K562 (cell line): Measurements from ENCODE around the gene ME3. TPM values are rescaled to one million over a fixed set of nuclear protein-coding genes. Genes with fewer than 3 reads are reported as not detected.

ENCODE experiments used
- ATAC-seq: fragments of 200-7000 bp; cut with Tn5 transposase; 3 replicates; pipeline ENCODE4 v1.9.1; 2020; ENCODE audit warnings: moderate library complexity
- BruUV-seq: library from RNA; stranded (reverse); fragments of 400-500 nt; replicated peaks from 2 replicates; lab custom pipeline; 2021; lab: Mats Ljungman, UMichigan
- CTCF ChIA-PET: fragments of 300-600 bp; formaldehyde crosslinking; extraction: SDS; loops from one replicate; lab custom pipeline; 2021; ENCODE audit warnings: low intra/inter-chr PET ratio; lab: Yijun Ruan, JAX
- POLR2A ChIA-PET: fragments of 300-600, 350-650 bp; sonication (Branson Sonifier 250); formaldehyde crosslinking; extraction: SDS; loops from one replicate; lab custom pipeline; 2021; ENCODE audit warnings: antibody characterized with exemption, inconsistent platforms; lab: Yijun Ruan, JAX
- DNase-seq, 4 experiments: peaks; one replicate each; pipeline versions ENCODE4 v3.0.0 to v3.0.0-alpha.2; 2011 to 2018; ENCODE audit warnings: low spot score in 3 of 4, mixed read lengths in 3 of 4; ENCODE audit errors: extremely low read depth in 1 of 4
- FAIRE-seq: peaks from 2 replicates; lab custom pipeline; 2011; peaks lifted over from hg19 to GRCh38; lab: Jason Lieb, UNC
- H2AFZ ChIP-seq: 2 replicates; pipeline ENCODE4 v1.6.0; 2011; ENCODE audit warnings: low read depth, low read length, control low read depth, inconsistent platforms
- H3K27ac ChIP-seq: fragments of 200-600 bp; 3 replicates; pipeline ENCODE4 v1.8.0; 2011; ENCODE audit warnings: low read depth, mild to moderate bottlenecking, control low read depth, inconsistent platforms, low read length, moderate library complexity, mixed read lengths; ENCODE audit errors: extremely low read depth
- H3K27me3 ChIP-seq, 2 experiments: fragments of 300-600 bp in 1 of 2; 2 replicates in 1 of 2; 3 replicates in 1 of 2; pipeline versions ENCODE4 v1.6.0 to v1.8.0; 2011; ENCODE audit warnings: inconsistent platforms in 2 of 2, low read length in 2 of 2, mild to moderate bottlenecking in 1 of 2, mixed read lengths in 1 of 2, moderate library complexity in 1 of 2; ENCODE audit not compliant: control insufficient read depth in 2 of 2, insufficient read depth in 2 of 2
- H3K36me3 ChIP-seq: fragments of 300-600 bp; 3 replicates; pipeline ENCODE4 v1.8.0; 2011; ENCODE audit warnings: mild to moderate bottlenecking, low read length, inconsistent platforms; ENCODE audit not compliant: control insufficient read depth, insufficient read depth
- H3K4me1 ChIP-seq, 2 experiments: fragments of 200-600 bp in 1 of 2; replicated peaks in 1 of 2; 2 replicates in 1 of 2; 3 replicates in 1 of 2; pipeline versions ENCODE4 v1.5.1 to v1.8.0; 2011; ENCODE audit warnings: inconsistent platforms in 2 of 2, low read length in 2 of 2, mild to moderate bottlenecking in 1 of 2, mixed read lengths in 1 of 2, moderate library complexity in 1 of 2; ENCODE audit not compliant: control insufficient read depth in 2 of 2, insufficient read depth in 2 of 2
- H3K4me2 ChIP-seq: 2 replicates; pipeline ENCODE4 v1.6.1; 2011; ENCODE audit warnings: low read length, control low read depth, inconsistent platforms, mixed read lengths; ENCODE audit not compliant: insufficient read depth
- H3K4me3 ChIP-seq: fragments of 200-600 bp; sonication (generic), shearing (Covaris generic); 2 replicates; pipeline ENCODE4 v1.5.1; 2016; ENCODE audit warnings: control low read depth, inconsistent platforms
- H3K79me2 ChIP-seq: fragments of 200-600 bp; 3 replicates; pipeline ENCODE4 v1.8.0; 2011; ENCODE audit warnings: low read length, inconsistent platforms; ENCODE audit not compliant: control insufficient read depth, insufficient read depth
- H3K9ac ChIP-seq, 2 experiments: 2 replicates each; pipeline versions ENCODE4 v1.6.0 to v1.6.1; 2011; ENCODE audit warnings: low read depth in 2 of 2, low read length in 2 of 2, control low read depth in 1 of 2, inconsistent platforms in 1 of 2, mild to moderate bottlenecking in 1 of 2, mixed read lengths in 1 of 2; ENCODE audit not compliant: insufficient read depth in 1 of 2
- H3K9me1 ChIP-seq: one replicate; pipeline ENCODE4 v1.6.0; 2011; ENCODE audit warnings: inconsistent platforms, mild to moderate bottlenecking, low read length, moderate library complexity; ENCODE audit not compliant: control insufficient read depth, insufficient read depth
- H3K9me3 ChIP-seq: replicated peaks from 2 replicates; pipeline ENCODE4 v1.5.1; 2011; ENCODE audit warnings: low read depth, low read length, inconsistent platforms; ENCODE audit not compliant: control insufficient read depth, insufficient read depth
- H4K20me1 ChIP-seq: replicated peaks from 2 replicates; pipeline ENCODE4 v1.6.1; 2011; ENCODE audit warnings: low read length, inconsistent platforms, mixed read lengths; ENCODE audit not compliant: control insufficient read depth, insufficient read depth
- BMI1 ChIP-seq: fragments of 150-350 bp; IDR thresholded peaks from 2 replicates; pipeline ENCODE4 v1.6.1; 2014; ENCODE audit warnings: low read length
- CXXC5 ChIP-seq: fragments of 250-450 bp; sonication (Bioruptor Pico); IDR thresholded peaks from 2 replicates; pipeline ENCODE4 v1.8.0; 2022; ENCODE audit warnings: inconsistent platforms, mild to moderate bottlenecking, moderate library complexity
- HMG20A ChIP-seq: fragments of 450-650 bp; formaldehyde crosslinking; conservative IDR thresholded peaks from 2 replicates; pipeline ENCODE4 v1.4.0; 2020; ENCODE audit warnings: mild to moderate bottlenecking, mixed read lengths
- MCM2 ChIP-seq: fragments of 450-650 bp; IDR thresholded peaks from 2 replicates; pipeline ENCODE4 v1.6.1; 2017; ENCODE audit warnings: low read depth, mild to moderate bottlenecking
- MGA ChIP-seq: fragments of 450-650 bp; IDR thresholded peaks from 2 replicates; pipeline ENCODE4 v1.6.1; 2016; ENCODE audit warnings: mild to moderate bottlenecking, moderate library complexity
- NFIC ChIP-seq: fragments of 450-650 bp; IDR thresholded peaks from 2 replicates; pipeline ENCODE4 v1.6.1; 2017; ENCODE audit warnings: mild to moderate bottlenecking, inconsistent platforms
- SAFB2 ChIP-seq: fragments of 200-400 bp; formaldehyde crosslinking; IDR thresholded peaks from 2 replicates; pipeline ENCODE4 v1.6.1; 2018; ENCODE audit warnings: borderline replicate concordance, low read length, low read depth, moderate library complexity; ENCODE audit not compliant: severe bottlenecking
- SLC30A9 ChIP-seq: fragments of 250-450 bp; sonication (Bioruptor Pico); IDR thresholded peaks from 2 replicates; pipeline ENCODE4 v1.8.0; 2022; ENCODE audit warnings: mild to moderate bottlenecking, moderate library complexity
- TARDBP ChIP-seq: fragments of 450-650 bp; IDR thresholded peaks from 2 replicates; pipeline ENCODE4 v1.6.1; 2016
- ZFP36 ChIP-seq: fragments of 150-350 bp; IDR thresholded peaks from 2 replicates; pipeline ENCODE4 v1.6.1; 2018; ENCODE audit warnings: low read length, low read depth; ENCODE audit not compliant: partially characterized antibody
- ZNF212 ChIP-seq: fragments of 450-650 bp; formaldehyde crosslinking; IDR thresholded peaks from 2 replicates; pipeline ENCODE4 v1.4.0; 2020; ENCODE audit warnings: mild to moderate bottlenecking
- ZNF79 ChIP-seq: fragments of 250-450 bp; sonication (Bioruptor Pico); IDR thresholded peaks from 2 replicates; pipeline ENCODE4 v1.4.0; 2020; ENCODE audit warnings: low read depth, mild to moderate bottlenecking, moderate library complexity
- WGBS: fragments of 100-300 bp; shearing (Covaris generic); methylation state at CpG from one replicate; pipeline ENCODE4 v1.1.6; 2016; ENCODE audit warnings: low coverage, mixed read lengths; ENCODE audit not compliant: insufficient coverage; ENCODE audit errors: missing lambda C conversion rate; 5-methylcytosine and 5-hydroxymethylcytosine counted together
- in situ Hi-C: fragments of 300-500 bp; cut with MboI; formaldehyde crosslinking; loops from 4 replicates; pipeline ENCODE4 v1.15.0; 2018; ENCODE audit warnings: inconsistent platforms, mixed read lengths
- intact Hi-C: fragments of 100-400 bp; cut with micrococcal nuclease; formaldehyde crosslinking; loops from 2 replicates; pipeline ENCODE4 v1.14.2; 2022
- polyA plus RNA-seq, 8 experiments: library from polyadenylated mRNA; depleted of rRNA in 4 of 8; stranded (reverse) in 5 of 8; unstranded in 3 of 8; fragments of >200 nt; fragmentation: Nextera tagmentation in 2 of 8; fragmentation: Illumina TruSeq in 1 of 8; extraction: Ambion mirVana in 2 of 8; extraction: Trizol in 1 of 8; gene quantifications; 2 replicates each; pipeline versions ENCODE4 v1.2.1 to v1.2.3, GENCODE V29; 2011 to 2014; ENCODE audit warnings: inconsistent platforms in 1 of 8, missing spikeins in 1 of 8
- total RNA-seq, 7 experiments: library from RNA; depleted of rRNA in 6 of 7; stranded (reverse); fragments of >200 nt in 6 of 7; fragmentation: Illumina TruSeq in 2 of 7; extraction: Trizol in 2 of 7; gene quantifications; 2 replicates each; pipeline versions ENCODE4 v1.2.1 to v1.2.3, GENCODE V29; 2011 to 2021; ENCODE audit warnings: low replicate concordance in 1 of 7

ME3 gene
- total and polyA plus RNA-seq, 9 of the 15 experiments (the other 6 are each of a cell fraction or from before 2014, with no cell fraction given): not detected

GRCh38 chr11:86443415-86443814 lies 229.0 kb downstream of the ME3 start (continued):
- TF ChIP-seq HMG20A (CRISPR knock-in tag) (no peak), NFIC (no peak), MCM2 (no peak)

GRCh38 chr11:86442827-86443226 lies 229.6 kb downstream of the ME3 start:
- POLR2A ChIA-PET: interaction anchor here (0.6 to 1.0 kb wide), 3 partner anchors 355 to 732 kb away, joined by 3 read pairs; no protein-coding TSS in a partner anchor
- H2AFZ ChIP-seq: no peak overlapping the region
- no TSS peak for BruUV-seq
- H3K9ac ChIP-seq: no peak overlapping the region
- in situ Hi-C loops (no loop called here), intact Hi-C loops (no loop called here)
- WGBS: 14% methylated on average over 4 of the region's 5 CpGs
- no peak for FAIRE-seq
- H3K4me2 ChIP-seq: no peak overlapping the region
- H3K36me3 ChIP-seq: no peaks in the 10 kb centered on the region
- no peaks in the 10 kb centered on the region for H3K79me2 ChIP-seq
- no peaks in the 10 kb centered on the region for H3K27me3 ChIP-seq
- ATAC-seq: no peak
- no peaks in the 10 kb centered on the region for H4K20me1 ChIP-seq
- H3K9me3 ChIP-seq: no peaks in the 10 kb centered on the region
- H3K27ac ChIP-seq: no peak overlapping the region
- peaks cover 0 to 4% of the 10 kb centered on the region in 2 experiments; a peak in 2 of 5 replicates for H3K4me1 ChIP-seq
- no peaks in the 10 kb centered on the region for H3K9me1 ChIP-seq
- no peak overlapping the region for H3K4me3 ChIP-seq
- DNase-seq: no peak
- CTCF ChIA-PET: no interaction called here
- TF ChIP-seq CXXC5 (no peak), TARDBP (no peak), MGA (no peak), ZNF79 (CRISPR knock-in tag) (no peak), ZNF212 (no peak), BMI1 (no peak), ZFP36 (no peak), SAFB2 (no peak), SLC30A9 (CRISPR knock-in tag) (no peak)
